ENCODE measurements around the gene IL4R. TPM values are rescaled to one million over a fixed set of nuclear protein-coding genes. Genes with fewer than 3 reads are reported as not detected.

The IL4R gene
- total and polyA plus RNA-seq, 2 of the 8 experiments (the other 6 are each of a cell fraction or from before 2014, with no cell fraction given): 29.1 to 29.4 TPM

- Histone ChIP-seq H3K79me2 (ENCODE audit: control insufficient read depth in 1 of 2, insufficient read depth in 2 of 2, low read length in 2 of 2) (peaks cover 0 to 66% of the 10 kb centered on the region in 2 experiments; a peak in 3 of 4 replicates), H3K4ac (replicated peaks; ENCODE audit: insufficient read length, low read depth, low read length) (no peak overlapping the region), H3K23me2 (ENCODE audit: low read depth, low read length) (no peaks in the 10 kb centered on the region), H3K4me1 (replicated peaks in 1 of 4; ENCODE audit: control insufficient read depth in 3 of 4, insufficient read depth in 4 of 4, low read length in 3 of 4) (peaks cover 10 to 22% (median 14%) of the 10 kb centered on the region in 4 experiments), H2BK15ac (ENCODE audit: low read length) (no peak overlapping the region), H3K79me1 (ENCODE audit: low read depth, low read length) (peaks cover 12% of the 10 kb centered on the region), H2BK12ac (ENCODE audit: low read depth, low read length) (no peak overlapping the region), H3K56ac (replicated peaks; ENCODE audit: insufficient read length, low read depth, low read length) (no peak overlapping the region), H4K8ac (ENCODE audit: extremely low read depth, insufficient read depth, low read length) (no peak overlapping the region), H3K27ac (ENCODE audit: low read depth, low read length) (no peak overlapping the region), H4K20me1 (replicated peaks in 1 of 2; ENCODE audit: control insufficient read depth in 1 of 2, insufficient read depth in 2 of 2, low read length in 2 of 2) (peaks cover 0 to 4% of the 10 kb centered on the region in 2 experiments), H3K18ac (ENCODE audit: extremely low read depth, low read length) (no peak overlapping the region), H3K9ac (replicated peaks in 1 of 4; ENCODE audit: extremely low read depth in 1 of 4, low read depth in 3 of 4, low read length in 3 of 4) (no peak overlapping the region), H2AFZ (ENCODE audit: low read length) (no peak overlapping the region), H4K5ac (ENCODE audit: insufficient read length, low read depth, low read length) (no peak overlapping the region), H3K36me3 (ENCODE audit: control insufficient read depth in 2 of 4, insufficient read depth in 4 of 4, low read length in 3 of 4) (no peaks in the 10 kb centered on the region), H2BK120ac (replicated peaks; ENCODE audit: low read depth, low read length) (no peak overlapping the region), H3K4me3 (ENCODE audit: extremely low read depth in 1 of 4, insufficient read depth in 2 of 4, low read depth in 3 of 4, low read length in 4 of 4) (no peak overlapping the region), H2AK5ac (ENCODE audit: low read depth, low read length) (no peak overlapping the region), H3K9me3 (ENCODE audit: insufficient read depth in 2 of 2, low read depth in 1 of 2, low read length in 1 of 2) (no peaks in the 10 kb centered on the region), H2BK20ac (ENCODE audit: low read length) (no peak overlapping the region), H2BK5ac (ENCODE audit: low read depth, low read length) (no peak overlapping the region), H3K23ac (ENCODE audit: insufficient read length) (no peak overlapping the region), H3K14ac (ENCODE audit: insufficient read length) (no peak overlapping the region), H3K4me2 (ENCODE audit: insufficient read depth in 1 of 2, low read depth in 2 of 2, low read length in 2 of 2) (no peak overlapping the region), H3K27me3 (replicated peaks in 1 of 4; ENCODE audit: control insufficient read depth in 3 of 4, extremely low read depth in 1 of 4, insufficient read depth in 3 of 4, low read length in 3 of 4) (no peaks in the 10 kb centered on the region), H4K91ac (replicated peaks; ENCODE audit: insufficient read length, low read length) (no peak overlapping the region)
- DNase-seq (ENCODE audit: low read depth in 1 of 2, low spot score in 2 of 2) (no peak), FAIRE-seq (no peak)
- no peak for TF ChIP-seq TCF12 (IDR thresholded peaks at IDR 0.05; ENCODE audit: low read depth, low read length)
- no peak for TF ChIP-seq CEBPB (IDR thresholded peaks at IDR 0.05; ENCODE audit: low read depth, low read length)
- no peak for TF ChIP-seq POLR2A (IDR thresholded peaks at IDR 0.05; ENCODE audit: control extremely low read depth in 1 of 2, low read depth in 2 of 2, low read length in 2 of 2)
- no peak for TF ChIP-seq KDM1A (IDR thresholded peaks at IDR 0.05; ENCODE audit: borderline replicate concordance, low read length)
- no peak for TF ChIP-seq CTBP2 (IDR thresholded peaks at IDR 0.05; ENCODE audit: borderline replicate concordance, insufficient read depth, insufficient read length, low read length)
- no peak for TF ChIP-seq E2F6 (IDR thresholded peaks at IDR 0.05)
- no peak for TF ChIP-seq POU5F1 (IDR thresholded peaks at IDR 0.05; ENCODE audit: low read depth, low read length)
- TF ChIP-seq KDM4A (IDR thresholded peaks at IDR 0.05; ENCODE audit: low read depth, low read length, severe bottlenecking): no peak
- no peak for TF ChIP-seq SIRT6 (IDR thresholded peaks at IDR 0.05; ENCODE audit: low read length)
- 96% methylated on average over 10 of the region's 12 CpGs; no CpG with 5 or more reads in 1 of the 2 experiments for WGBS, 2 experiments (ENCODE audit: extremely low coverage in 1 of 2, insufficient coverage in 1 of 2, insufficient read length in 1 of 2, insufficient replicate concordance in 2 of 2, low coverage in 1 of 2, low lambda C conversion rate in 2 of 2, missing lambda C conversion rate in 1 of 2)
- ChIA-PET CTCF (ENCODE audit: partially characterized antibody) (interaction anchor here (1.1 to 3.1 kb wide), 5 partner anchors 11 to 141 kb away, joined by 3 to 13 read pairs (median 5); no protein-coding TSS in a partner anchor), POLR2A (ENCODE audit: partially characterized antibody) (interaction anchor here (1.5 kb wide), 1 partner anchor 99 kb away, joined by 3 read pairs; no protein-coding TSS in a partner anchor)
These were observed 6.7 kb downstream of the IL4R start for GRCh38 chr16:27320261-27321012.

Data from H1 (cell line).